ENCODE results near the gene HSPA12B. TPM values are rescaled to one million over a fixed set of nuclear protein-coding genes. Genes with fewer than 3 reads are reported as not detected.
A peak's percentile ranks its signal among the peaks of the same experiment; 100 is the strongest.

Gene HSPA12B
- total and polyA plus RNA-seq, 11 donors, result 10.4 to 35.7 (median 14.3) TPM

- intact Hi-C loops (cut with DNase I), result no loop called here
- Histone ChIP-seq H3K4me3 (no peak overlapping the region), H3K4me1 (peaks cover 0 to 59% (median 37%) of the 10 kb centered on the region in 12 donors), H3K36me3 (no peaks in the 10 kb centered on the region), H3K9me3 (no peaks in the 10 kb centered on the region), H3K27ac (peak overlapping the region in 9 of 12 donors; percentile 38 to 96 (median 76)), H3K27me3 (peaks cover 0 to 22% (median 0%) of the 10 kb centered on the region in 9 donors)
- DNase-seq (peak in 3 of 5 donors; percentile 11 to 40 (median 25)), ATAC-seq (no peak)
- no peak for TF ChIP-seq POLR2A (IDR thresholded peaks at IDR 0.05)
- no peak for TF ChIP-seq CTCF (IDR thresholded peaks at IDR 0.05)
- 85 to 94% (median 87%) methylated on average over 4 to 6 of the region's 6 CpGs for WGBS, 4 donors
Observed at GRCh38 chr20:3729378-3729777, 3.1 kb upstream of the HSPA12B start.

GRCh38 chr20:3729811-3730540, 2.5 kb upstream of the HSPA12B start:
- Histone ChIP-seq H3K4me1 (peaks cover 0 to 63% (median 39%) of the 10 kb centered on the region in 12 donors), H3K27me3 (peaks cover 0 to 22% (median 0%) of the 10 kb centered on the region in 9 donors), H3K27ac (peak overlapping the region in 10 of 12 donors; percentile 38 to 96 (median 75)), H3K36me3 (no peaks in the 10 kb centered on the region), H3K4me3 (no peak overlapping the region), H3K9me3 (no peaks in the 10 kb centered on the region)
- peak in 4 of 5 donors; percentile 47 to 62 (median 58) for DNase-seq
- peak in 3 of 4 donors; percentile 33 to 75 (median 53) for ATAC-seq
- intact Hi-C loops (cut with DNase I), result loop anchor here in 1 of 10 donors (1.0 kb wide), 1 partner anchor 9 kb away; no protein-coding TSS in a partner anchor
- TF ChIP-seq CTCF (IDR thresholded peaks at IDR 0.05) (no peak), POLR2A (IDR thresholded peaks at IDR 0.05) (no peak)
- WGBS, 4 donors, result 60 to 69% (median 62%) methylated on average over 8 of the region's 8 CpGs

- no peak for ATAC-seq
- TF ChIP-seq POLR2A (IDR thresholded peaks at IDR 0.05) (no peak), CTCF (IDR thresholded peaks at IDR 0.05) (no peak)
- H3K36me3 ChIP-seq, result peaks cover 0 to 2% (median 0%) of the 10 kb centered on the region in 9 donors
- peaks cover 0 to 22% (median 0%) of the 10 kb centered on the region in 9 donors for H3K27me3 ChIP-seq
- DNase-seq, result peak in 3 of 5 donors; percentile 19 to 31 (median 23)
- intact Hi-C loops (cut with DNase I), result loop anchor here in 1 of 10 donors (1.0 kb wide), 1 partner anchor 8 kb away; no protein-coding TSS in a partner anchor
- H3K4me1 ChIP-seq, result peaks cover 0 to 74% (median 43%) of the 10 kb centered on the region in 12 donors
- no peak overlapping the region for H3K4me3 ChIP-seq
- 85 to 90% (median 86%) methylated on average over 12 of the region's 12 CpGs for WGBS, 4 donors
- no peaks in the 10 kb centered on the region for H3K9me3 ChIP-seq
- H3K27ac ChIP-seq, result peak overlapping the region in 9 of 12 donors; percentile 38 to 96 (median 76)
Observed at GRCh38 chr20:3730803-3731672, 1.4 kb upstream of the HSPA12B start.

All from heart left ventricle (tissue), 16 donors.